ENCODE measurements around the gene DLGAP1. TPM values are rescaled to one million over a fixed set of nuclear protein-coding genes. Genes with fewer than 3 reads are reported as not detected.

Gene DLGAP1
- total and polyA plus RNA-seq, 3 donors from 2014 or later, result 18.6 to 93.8 (median 69.1) TPM

- Histone ChIP-seq H3K4me1 (peaks cover 3% of the 10 kb centered on the region), H3K27ac (no peak overlapping the region), H3K4me3 (no peak overlapping the region), H3K27me3 (no peaks in the 10 kb centered on the region), H3K9me3 (no peaks in the 10 kb centered on the region), H3K36me3 (ENCODE audit: low read depth, missing control alignments) (no peaks in the 10 kb centered on the region)
- no peak for TF ChIP-seq POLR2A (IDR thresholded peaks at IDR 0.05)
- TF ChIP-seq, protein P1, sequence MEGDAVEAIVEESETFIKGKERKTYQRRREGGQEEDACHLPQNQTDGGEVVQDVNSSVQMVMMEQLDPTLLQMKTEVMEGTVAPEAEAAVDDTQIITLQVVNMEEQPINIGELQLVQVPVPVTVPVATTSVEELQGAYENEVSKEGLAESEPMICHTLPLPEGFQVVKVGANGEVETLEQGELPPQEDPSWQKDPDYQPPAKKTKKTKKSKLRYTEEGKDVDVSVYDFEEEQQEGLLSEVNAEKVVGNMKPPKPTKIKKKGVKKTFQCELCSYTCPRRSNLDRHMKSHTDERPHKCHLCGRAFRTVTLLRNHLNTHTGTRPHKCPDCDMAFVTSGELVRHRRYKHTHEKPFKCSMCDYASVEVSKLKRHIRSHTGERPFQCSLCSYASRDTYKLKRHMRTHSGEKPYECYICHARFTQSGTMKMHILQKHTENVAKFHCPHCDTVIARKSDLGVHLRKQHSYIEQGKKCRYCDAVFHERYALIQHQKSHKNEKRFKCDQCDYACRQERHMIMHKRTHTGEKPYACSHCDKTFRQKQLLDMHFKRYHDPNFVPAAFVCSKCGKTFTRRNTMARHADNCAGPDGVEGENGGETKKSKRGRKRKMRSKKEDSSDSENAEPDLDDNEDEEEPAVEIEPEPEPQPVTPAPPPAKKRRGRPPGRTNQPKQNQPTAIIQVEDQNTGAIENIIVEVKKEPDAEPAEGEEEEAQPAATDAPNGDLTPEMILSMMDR (IDR thresholded peaks at IDR 0.05), result no peak
- intact Hi-C loops (cut with DNase I; ENCODE audit: low total_unique reads), result no loop called here
- WGBS, 2 donors, result 85 to 90% methylated on average over 3 of the region's 3 CpGs
- DNase-seq, result no peak
Observed at GRCh38 chr18:3675446-3675845, 779.7 kb downstream of the DLGAP1 start.

DNA sequence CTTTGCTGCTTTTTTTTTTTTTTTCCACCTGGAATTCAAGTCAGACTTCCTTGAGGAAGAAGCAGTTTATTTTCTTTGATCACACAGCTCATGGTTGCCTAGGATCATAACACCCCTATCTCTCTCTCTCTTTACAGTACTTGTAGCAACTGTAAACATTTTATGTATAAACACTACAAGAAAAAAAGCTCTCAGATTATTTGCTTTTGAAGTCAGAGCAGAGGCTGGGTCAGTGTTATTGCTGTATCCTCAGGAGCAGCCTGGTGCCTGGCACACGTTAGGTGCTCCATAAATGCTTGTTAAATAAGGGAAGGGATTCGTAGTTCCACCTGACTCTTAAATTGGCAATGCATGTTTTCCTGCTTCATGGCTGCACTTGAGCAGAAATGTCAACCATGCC lies 783.9 kb downstream of the DLGAP1 start:
- H3K4me3 ChIP-seq, result no peak overlapping the region
- no peaks in the 10 kb centered on the region for H3K36me3 ChIP-seq (ENCODE audit: low read depth, missing control alignments)
- peaks cover 5% of the 10 kb centered on the region for H3K4me1 ChIP-seq
- no peak for DNase-seq
- no peaks in the 10 kb centered on the region for H3K27me3 ChIP-seq
- 61 to 73% methylated on average over 2 of the region's 2 CpGs for WGBS, 2 donors
- H3K9me3 ChIP-seq, result no peaks in the 10 kb centered on the region
- no peak overlapping the region for H3K27ac ChIP-seq
- TF ChIP-seq, protein P1 (IDR thresholded peaks at IDR 0.05), result no peak
- no peak for TF ChIP-seq POLR2A (IDR thresholded peaks at IDR 0.05)
- intact Hi-C loops (cut with DNase I; ENCODE audit: low total_unique reads), result no loop called here

- Histone ChIP-seq H3K27me3 (no peaks in the 10 kb centered on the region), H3K27ac (no peak overlapping the region), H3K4me3 (peak overlapping the region; percentile 33 to 47), H3K36me3 (ENCODE audit: low read depth, missing control alignments) (no peaks in the 10 kb centered on the region), H3K4me1 (peaks cover 20% of the 10 kb centered on the region), H3K9me3 (no peaks in the 10 kb centered on the region)
- peak; percentile 48 for DNase-seq
- 40 to 74% methylated on average over 17 of the region's 17 CpGs for WGBS, 2 donors
- TF ChIP-seq POLR2A (IDR thresholded peaks at IDR 0.05), result no peak
- TF ChIP-seq, protein P1 (IDR thresholded peaks at IDR 0.05), result no peak
- intact Hi-C loops (cut with DNase I; ENCODE audit: low total_unique reads), result loop anchor here (5.0 kb wide), 1 partner anchor 387 kb away; no protein-coding TSS in a partner anchor
Observed at GRCh38 chr18:3669376-3669775, 785.7 kb downstream of the DLGAP1 start.

DNA sequence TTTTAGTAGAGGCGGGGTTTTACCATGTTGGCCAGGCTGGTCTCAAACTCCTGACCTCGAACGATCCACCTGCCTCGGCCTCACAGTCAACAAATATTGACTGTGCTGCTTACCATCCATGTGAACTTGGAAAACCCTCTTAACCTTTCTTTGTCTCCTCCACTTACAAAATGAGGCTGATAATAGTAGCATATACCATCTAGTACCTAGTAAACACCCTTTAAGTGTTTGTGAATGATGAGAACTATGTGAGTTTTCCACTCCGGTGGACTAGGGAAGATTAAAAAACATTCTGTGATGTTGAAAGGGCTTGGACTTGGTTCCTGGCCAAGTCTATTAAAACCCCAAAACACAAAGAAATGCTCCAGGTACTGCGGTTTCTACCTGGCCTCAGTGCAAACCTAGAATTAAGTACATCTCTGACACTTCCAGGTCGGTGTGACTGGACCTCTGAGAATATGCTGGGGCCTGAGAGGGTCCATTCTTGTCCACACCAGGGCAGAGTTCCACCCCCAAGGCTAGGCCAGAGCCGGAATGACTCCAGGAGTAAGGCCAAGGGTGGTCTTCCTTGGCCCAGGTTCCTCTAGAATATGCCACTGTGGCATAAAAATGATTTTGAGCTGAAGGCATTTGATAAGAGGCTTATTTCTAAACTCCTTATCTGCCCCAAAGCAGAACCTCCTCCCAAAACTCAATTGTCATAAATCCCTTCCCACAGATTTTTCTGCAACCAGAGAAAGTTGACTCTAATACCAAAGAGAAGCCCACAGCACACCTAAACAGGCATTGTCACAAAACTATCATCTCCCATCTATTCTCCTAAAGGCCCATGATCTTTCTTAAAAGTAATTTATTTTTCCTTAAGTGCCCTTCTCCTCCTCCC lies 787.6 kb downstream of the DLGAP1 start:
- intact Hi-C loops (cut with DNase I; ENCODE audit: low total_unique reads), result loop anchor here (5.0 kb wide), 1 partner anchor 385 kb away; no protein-coding TSS in a partner anchor
- 76 to 77% methylated on average over 8 of the region's 8 CpGs for WGBS, 2 donors
- Histone ChIP-seq H3K4me3 (no peak overlapping the region), H3K4me1 (peaks cover 20% of the 10 kb centered on the region), H3K27me3 (no peaks in the 10 kb centered on the region), H3K9me3 (no peaks in the 10 kb centered on the region), H3K36me3 (ENCODE audit: low read depth, missing control alignments) (no peaks in the 10 kb centered on the region), H3K27ac (no peak overlapping the region)
- no peak for TF ChIP-seq POLR2A (IDR thresholded peaks at IDR 0.05)
- TF ChIP-seq, protein P1 (IDR thresholded peaks at IDR 0.05), result no peak
- no peak for DNase-seq

Data from testis (tissue), 3 donors.